Breast epithelium (tissue), 4 donors: ENCODE results near the gene DYSF. TPM values are rescaled to one million over a fixed set of nuclear protein-coding genes. Genes with fewer than 3 reads are reported as not detected.

ENCODE experiments used
- DNase-seq, 2 donors: peaks; one replicate each; pipeline ENCODE4 v3.0.0-alpha.2; 2019; ENCODE audit warnings: low spot score in 2 of 2
- H3K27ac ChIP-seq, 2 donors: fragments of 200-600 bp; sonication (generic) in 1 of 2; one replicate each; pipeline ENCODE4 v1.5.1; 2016 to 2019; ENCODE audit warnings: mild to moderate bottlenecking in 1 of 2
- H3K27me3 ChIP-seq, 2 donors: fragments of 200-600 bp; sonication (generic) in 1 of 2; one replicate each; pipeline versions ENCODE4 v1.5.1 to v1.6.0; 2017 to 2019; ENCODE audit warnings: control low read depth in 1 of 2, mild to moderate bottlenecking in 1 of 2
- H3K36me3 ChIP-seq: fragments of 200-600 bp; one replicate; pipeline ENCODE4 v1.5.1; 2019
- H3K4me1 ChIP-seq, 2 donors: fragments of 200-600 bp; sonication (generic); one replicate each; pipeline ENCODE4 v1.5.1; 2016 to 2019; ENCODE audit warnings: control low read depth in 1 of 2
- H3K4me3 ChIP-seq, 3 donors: fragments of 200-600 bp; sonication (generic); 1 replicate in 2 of 3; 2 replicates in 1 of 3; pipeline ENCODE4 v1.5.1; 2016 to 2019; ENCODE audit warnings: mild to moderate bottlenecking in 3 of 3, moderate library complexity in 2 of 3
- H3K9me3 ChIP-seq, 2 donors: fragments of 200-600 bp; sonication (generic) in 1 of 2; one replicate each; pipeline ENCODE4 v1.5.1; 2016 to 2019; ENCODE audit warnings: control low read depth in 1 of 2
- CTCF ChIP-seq, 3 donors: fragments of 450-650 bp; IDR thresholded peaks; one replicate each; pipeline ENCODE4 v1.5.1; 2016 to 2017; ENCODE audit warnings: antibody characterized with exemption in 3 of 3, mild to moderate bottlenecking in 3 of 3, moderate library complexity in 3 of 3
- POLR2A ChIP-seq: fragments of 450-650 bp; IDR thresholded peaks from one replicate; pipeline ENCODE4 v1.6.1; 2016; ENCODE audit warnings: antibody characterized with exemption, mild to moderate bottlenecking, moderate library complexity
- POLR2AphosphoS5 ChIP-seq, 3 donors: sonication (generic); formaldehyde crosslinking; IDR thresholded peaks; one replicate each; pipeline ENCODE4 v1.6.1; 2017; ENCODE audit warnings: antibody characterized with exemption in 3 of 3
- intact Hi-C: fragments of 100-400 bp; cut with DNase I; formaldehyde crosslinking; loops from one replicate; pipeline ENCODE4 v1.15.1; 2023; ENCODE audit warnings: low total_unique reads
- total RNA-seq, 3 donors: library from RNA; depleted of rRNA; stranded (reverse); fragments of >200 nt; gene quantifications; one replicate each; pipeline ENCODE4 v1.1.0, GENCODE V29; 2016

The DYSF gene
- total RNA-seq, 3 donors from 2014 or later = 3.0 to 15.7 (median 4.8) TPM

GRCh38 chr2:71710367-71711132 is 257.2 kb downstream of the DYSF start:
- H3K36me3 ChIP-seq = no peaks in the 10 kb centered on the region
- H3K4me1 ChIP-seq = no peaks in the 10 kb centered on the region
- TF ChIP-seq POLR2A = no peak
- TF ChIP-seq CTCF (IDR thresholded peaks at IDR 0.05) = no peak
- TF ChIP-seq POLR2AphosphoS5 (IDR thresholded peaks at IDR 0.05) = no peak

GRCh38 chr2:71711133-71711855 is 257.9 kb downstream of the DYSF start:
- Histone ChIP-seq H3K27me3 (no peaks in the 10 kb centered on the region), H3K9me3 (no peaks in the 10 kb centered on the region), H3K27ac (peak overlapping the region in 1 of 2 donors; percentile 15), H3K4me3 (no peak overlapping the region), H3K36me3 (no peaks in the 10 kb centered on the region), H3K4me1 (peaks cover 0 to 5% of the 10 kb centered on the region in 2 donors)
- intact Hi-C loops = no loop called here
- DNase-seq = no peak
- TF ChIP-seq POLR2A = no peak
- TF ChIP-seq POLR2AphosphoS5 (IDR thresholded peaks at IDR 0.05) = no peak
- TF ChIP-seq CTCF (IDR thresholded peaks at IDR 0.05) = no peak

More at GRCh38 chr2:71710367-71711132, 257.2 kb downstream of the DYSF start:
- Histone ChIP-seq H3K27me3 (no peaks in the 10 kb centered on the region), H3K4me3 (no peak overlapping the region), H3K9me3 (no peaks in the 10 kb centered on the region), H3K27ac (peak overlapping the region; percentile 15 to 25)
- intact Hi-C loops = no loop called here
- DNase-seq = no peak

GRCh38 chr2:71712158-71712818 is 258.9 kb downstream of the DYSF start:
- DNase-seq = no peak
- H3K9me3 ChIP-seq = no peaks in the 10 kb centered on the region
- intact Hi-C loops = no loop called here
- no peak overlapping the region for H3K27ac ChIP-seq
- H3K27me3 ChIP-seq = no peaks in the 10 kb centered on the region
- H3K4me1 ChIP-seq = peaks cover 4 to 12% of the 10 kb centered on the region in 2 donors
- H3K4me3 ChIP-seq = no peak overlapping the region
- H3K36me3 ChIP-seq = no peaks in the 10 kb centered on the region
- no peak for TF ChIP-seq CTCF (IDR thresholded peaks at IDR 0.05)
- no peak for TF ChIP-seq POLR2AphosphoS5 (IDR thresholded peaks at IDR 0.05)
- TF ChIP-seq POLR2A = no peak

GRCh38 chr2:71713581-71714580 is 260.5 kb downstream of the DYSF start:
- Histone ChIP-seq H3K9me3 (no peaks in the 10 kb centered on the region), H3K36me3 (no peaks in the 10 kb centered on the region), H3K4me1 (peaks cover 4 to 15% of the 10 kb centered on the region in 2 donors), H3K4me3 (no peak overlapping the region), H3K27me3 (no peaks in the 10 kb centered on the region), H3K27ac (no peak overlapping the region)
- intact Hi-C loops = no loop called here
- TF ChIP-seq POLR2AphosphoS5 (IDR thresholded peaks at IDR 0.05) (no peak), POLR2A (no peak), CTCF (IDR thresholded peaks at IDR 0.05) (no peak)
- no peak for DNase-seq
